Measurements from ENCODE around the gene ARFGAP3.

DNA sequence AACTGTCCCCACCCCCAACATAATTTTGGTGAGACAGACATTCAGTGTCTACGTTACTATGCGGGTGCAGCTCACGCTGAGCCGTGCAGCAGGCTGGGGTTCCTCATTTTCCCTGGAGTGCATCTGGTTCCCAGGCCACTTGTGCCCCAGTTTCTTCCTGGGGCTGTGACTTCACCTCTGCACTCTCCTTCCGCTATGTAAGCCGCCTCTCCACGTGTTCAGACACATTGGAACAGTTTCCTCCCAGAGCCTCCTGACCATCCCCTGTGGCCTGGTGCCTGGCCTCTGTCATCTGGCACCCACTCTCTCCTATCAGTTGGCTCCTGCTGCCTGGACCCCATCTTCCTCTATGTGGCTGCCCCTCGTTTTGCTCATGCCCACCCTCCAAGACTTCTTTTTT lies 90.2 kb downstream of the ARFGAP3 start:
- TF ChIP-seq, protein P1, sequence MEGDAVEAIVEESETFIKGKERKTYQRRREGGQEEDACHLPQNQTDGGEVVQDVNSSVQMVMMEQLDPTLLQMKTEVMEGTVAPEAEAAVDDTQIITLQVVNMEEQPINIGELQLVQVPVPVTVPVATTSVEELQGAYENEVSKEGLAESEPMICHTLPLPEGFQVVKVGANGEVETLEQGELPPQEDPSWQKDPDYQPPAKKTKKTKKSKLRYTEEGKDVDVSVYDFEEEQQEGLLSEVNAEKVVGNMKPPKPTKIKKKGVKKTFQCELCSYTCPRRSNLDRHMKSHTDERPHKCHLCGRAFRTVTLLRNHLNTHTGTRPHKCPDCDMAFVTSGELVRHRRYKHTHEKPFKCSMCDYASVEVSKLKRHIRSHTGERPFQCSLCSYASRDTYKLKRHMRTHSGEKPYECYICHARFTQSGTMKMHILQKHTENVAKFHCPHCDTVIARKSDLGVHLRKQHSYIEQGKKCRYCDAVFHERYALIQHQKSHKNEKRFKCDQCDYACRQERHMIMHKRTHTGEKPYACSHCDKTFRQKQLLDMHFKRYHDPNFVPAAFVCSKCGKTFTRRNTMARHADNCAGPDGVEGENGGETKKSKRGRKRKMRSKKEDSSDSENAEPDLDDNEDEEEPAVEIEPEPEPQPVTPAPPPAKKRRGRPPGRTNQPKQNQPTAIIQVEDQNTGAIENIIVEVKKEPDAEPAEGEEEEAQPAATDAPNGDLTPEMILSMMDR (IDR thresholded peaks at IDR 0.05; ENCODE audit: low read depth, low read length, poor library complexity, severe bottlenecking): no peak
- TF ChIP-seq EZH2phosphoT487 (IDR thresholded peaks at IDR 0.05; ENCODE audit: borderline replicate concordance, low read length): no peak
